Posterior vena cava (tissue), 2 donors: ENCODE data around the gene ZNF837. TPM values are rescaled to one million over a fixed set of nuclear protein-coding genes. Genes with fewer than 3 reads are reported as not detected.
"Not testable (repeated sequence)": the region's sequence is repeated elsewhere in the genome, so short reads cannot be mapped to it uniquely, and the experiment has no call there.

Source experiments
- DNase-seq: peaks from one replicate; pipeline ENCODE4 v3.0.0-alpha.2; 2020; ENCODE audit warnings: low spot score
- intact Hi-C, 2 donors: fragments of 100-400 bp; cut with DNase I; formaldehyde crosslinking; loops; one replicate each; pipeline versions ENCODE4 v1.14.1 to v1.14.2; 2022 to 2023
- long read RNA-seq, 2 donors: library from polyadenylated mRNA; unstranded; transcript quantifications; one replicate each; pipeline ENCODE4 v2.0.0, GENCODE V29; 2020 to 2021
- total RNA-seq, 2 donors: library from RNA; stranded (reverse); fragmentation: NEBNext Ultra II Directional; extraction: Animal tissue kit (Norgen Biotek cat#: 25700); gene quantifications; one replicate each; pipeline ENCODE4 v1.2.1, GENCODE V29; 2021
- donor health status: DM: yes; HTN: yes; CAD: no.
- donor health status: DM: yes; HTN: yes; CAD: no.

Gene ZNF837
- 1 to 10 TPM in 1 of 2 donors, under 1 TPM in 1; 0.86 to 1.0 TPM for total RNA-seq
- long read RNA-seq, donor 1, partial matches to known transcripts = 1 of 2 reads
- long read RNA-seq, donor 1, other reads (novel, unspliced or antisense) = 1 of 2 reads
- long read RNA-seq, donor 2, partial matches to known transcripts = 0 of 1 reads
- long read RNA-seq, donor 2, other reads (novel, unspliced or antisense) = 1 of 1 reads

DNA sequence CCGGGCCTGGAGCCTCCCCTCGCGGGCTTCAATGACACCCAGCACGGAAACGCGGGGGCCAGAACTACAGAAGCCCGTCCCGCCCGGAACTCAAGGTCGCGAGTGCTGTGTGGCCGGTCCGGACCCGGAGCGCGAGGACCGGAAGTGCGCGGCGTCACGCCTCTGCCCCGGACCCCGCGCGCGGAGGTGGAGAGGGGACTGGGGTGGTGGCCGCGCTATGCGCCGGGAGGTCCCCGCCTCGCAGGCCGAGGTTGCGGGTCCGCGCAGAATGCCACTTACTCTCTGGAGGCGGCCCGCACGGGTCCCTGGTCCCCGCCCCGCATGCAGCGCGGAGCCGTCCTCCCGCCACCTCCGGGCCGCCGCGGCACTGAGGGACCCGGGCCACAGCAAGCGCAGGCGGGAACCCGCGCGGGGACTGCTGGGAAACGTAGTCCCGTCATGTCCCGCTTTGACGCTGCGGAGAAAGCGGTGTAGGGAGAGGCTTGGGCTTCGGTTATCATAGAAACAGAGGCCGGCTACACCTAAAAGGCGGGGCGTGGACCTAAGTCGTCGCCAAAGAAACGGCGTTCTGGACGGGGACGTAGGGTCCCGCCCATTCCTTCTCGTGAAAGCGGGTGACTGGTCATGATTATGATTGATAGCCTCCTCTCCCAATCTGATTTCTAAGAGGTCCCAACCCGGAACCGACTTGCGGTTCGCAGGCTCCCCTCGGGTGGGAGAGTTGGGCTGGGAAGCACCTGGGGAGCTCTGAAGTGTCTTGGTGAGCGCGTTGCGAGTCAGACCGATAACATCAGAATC lies at the start of gene ZNF837:
TSS of gene ZNF837 (minus strand) at position 369 of the 798 bp plus-strand sequence. CDS start 11,698 bp downstream, outside the sequence.
- intact Hi-C loops = no loop called here
- DNase-seq = peak; percentile 99

DNA sequence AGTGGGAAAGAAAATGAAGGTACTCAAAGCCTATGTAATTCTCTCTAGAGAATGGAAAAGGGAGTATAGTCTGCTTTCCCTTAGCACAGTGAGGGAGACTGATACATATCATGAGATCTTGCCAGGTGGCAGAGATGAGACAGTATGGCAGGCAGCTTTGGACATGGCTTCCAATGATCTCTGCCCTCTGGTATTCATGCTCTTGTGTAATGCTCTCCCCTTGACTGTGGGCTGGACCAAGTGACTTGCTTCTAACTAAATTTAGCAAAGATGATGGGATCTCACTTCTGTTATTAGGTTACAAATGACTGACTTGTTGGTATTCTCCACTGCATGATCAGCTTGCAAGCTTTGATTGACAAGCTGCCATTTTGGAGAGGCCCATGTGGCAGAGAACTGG lies 48.9 kb upstream of the ZNF837 start:
- intact Hi-C loops = no loop called here
- DNase-seq = no peak

DNA sequence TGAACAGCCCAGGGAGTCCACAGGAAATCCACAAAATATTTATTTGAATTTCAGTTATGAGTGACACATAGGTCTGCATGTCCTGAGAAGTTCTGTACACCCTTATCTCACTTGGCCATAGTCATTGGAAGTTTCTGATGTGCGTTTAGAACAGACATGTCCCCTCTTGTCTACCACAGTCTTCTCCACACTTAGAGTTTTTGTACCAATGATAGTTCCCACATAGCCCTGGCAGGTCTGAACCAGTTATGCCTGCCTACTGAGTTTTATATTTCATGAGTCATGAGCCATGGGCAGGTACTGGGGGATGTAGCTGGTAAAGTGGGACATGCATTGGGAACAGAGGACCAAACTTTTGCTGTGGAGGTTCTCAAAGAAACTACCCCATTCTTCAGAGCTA lies 47.8 kb upstream of the ZNF837 start:
- DNase-seq = no peak
- intact Hi-C loops = no loop called here

DNA sequence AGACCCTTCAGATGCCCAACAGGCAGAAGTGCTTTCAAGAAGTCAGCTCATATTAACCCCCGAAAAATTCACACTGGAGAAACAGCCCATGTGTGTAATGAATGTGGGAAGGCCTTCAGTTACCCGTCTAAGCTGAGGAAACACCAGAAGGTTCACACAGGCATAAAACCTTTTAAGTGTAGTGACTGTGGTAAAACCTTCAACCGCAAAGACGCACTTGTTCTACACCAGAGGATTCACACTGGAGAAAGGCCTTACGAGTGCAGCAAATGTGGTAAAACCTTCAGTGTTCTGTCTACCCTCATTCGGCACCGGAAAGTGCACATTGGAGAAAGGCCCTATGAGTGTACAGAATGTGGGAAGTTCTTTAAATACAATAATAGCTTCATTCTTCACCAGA lies 36.2 kb upstream of the ZNF837 start:
- DNase-seq = no peak
- intact Hi-C loops = no loop called here

DNA sequence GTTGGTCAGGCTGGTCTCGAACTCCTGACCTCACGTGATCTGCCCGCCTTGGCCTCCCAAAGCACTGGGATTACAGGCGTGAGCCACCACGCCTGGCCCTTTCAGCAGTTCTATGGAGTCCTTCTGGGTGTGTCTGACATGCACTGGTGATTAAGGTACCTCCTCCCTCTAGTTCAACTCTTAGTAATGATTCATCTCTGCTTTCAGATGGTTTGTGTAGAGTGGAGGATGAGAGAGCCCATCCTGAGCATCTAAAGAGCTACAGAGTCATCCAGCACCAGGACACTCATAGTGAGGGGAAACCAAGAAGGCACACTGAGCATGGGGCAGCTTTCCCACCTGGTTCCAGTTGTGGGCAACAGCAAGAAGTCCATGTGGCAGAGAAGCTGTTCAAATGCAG lies 35.8 kb upstream of the ZNF837 start:
- intact Hi-C loops = no loop called here
- DNase-seq = no peak

DNA sequence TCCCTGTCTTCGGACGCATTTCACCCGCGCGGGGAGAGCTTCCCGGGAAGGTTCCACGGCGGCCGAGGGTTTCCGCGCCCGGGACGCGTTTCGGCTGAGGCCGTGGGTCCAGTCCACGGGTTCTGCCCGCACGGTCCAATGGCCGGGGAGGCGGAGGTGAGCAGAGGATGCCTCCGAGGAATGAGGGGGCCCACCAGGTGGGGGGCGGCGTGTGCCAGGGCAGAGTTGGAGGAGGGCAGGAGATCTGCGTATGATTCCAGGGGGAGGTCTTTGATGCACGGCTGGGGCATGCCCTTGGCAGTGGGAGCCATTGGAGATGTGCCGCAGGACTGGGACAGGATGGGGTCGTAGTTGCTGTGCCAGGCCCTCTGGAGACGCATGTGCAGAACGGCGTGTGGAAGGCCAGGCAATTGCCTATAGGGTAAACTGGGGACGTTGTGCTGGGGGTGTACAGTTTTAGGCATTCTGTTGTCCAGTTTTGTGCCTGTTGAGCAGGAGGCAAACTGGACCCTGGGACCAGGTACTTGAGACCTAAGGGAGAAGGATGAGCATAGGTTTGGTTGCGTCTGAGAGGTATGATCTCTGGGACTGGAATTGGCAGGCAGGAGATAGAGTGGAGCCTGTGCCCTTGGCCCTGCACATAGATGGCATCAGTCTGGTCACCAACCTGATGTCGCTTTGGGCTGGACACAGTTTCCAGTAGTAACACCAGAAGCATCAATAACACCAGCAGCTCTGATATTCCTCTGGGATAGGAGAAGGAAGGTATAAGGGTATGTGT lies 28.4 kb upstream of the ZNF837 start:
- DNase-seq = peak; percentile 73
- intact Hi-C loops = no loop called here

DNA sequence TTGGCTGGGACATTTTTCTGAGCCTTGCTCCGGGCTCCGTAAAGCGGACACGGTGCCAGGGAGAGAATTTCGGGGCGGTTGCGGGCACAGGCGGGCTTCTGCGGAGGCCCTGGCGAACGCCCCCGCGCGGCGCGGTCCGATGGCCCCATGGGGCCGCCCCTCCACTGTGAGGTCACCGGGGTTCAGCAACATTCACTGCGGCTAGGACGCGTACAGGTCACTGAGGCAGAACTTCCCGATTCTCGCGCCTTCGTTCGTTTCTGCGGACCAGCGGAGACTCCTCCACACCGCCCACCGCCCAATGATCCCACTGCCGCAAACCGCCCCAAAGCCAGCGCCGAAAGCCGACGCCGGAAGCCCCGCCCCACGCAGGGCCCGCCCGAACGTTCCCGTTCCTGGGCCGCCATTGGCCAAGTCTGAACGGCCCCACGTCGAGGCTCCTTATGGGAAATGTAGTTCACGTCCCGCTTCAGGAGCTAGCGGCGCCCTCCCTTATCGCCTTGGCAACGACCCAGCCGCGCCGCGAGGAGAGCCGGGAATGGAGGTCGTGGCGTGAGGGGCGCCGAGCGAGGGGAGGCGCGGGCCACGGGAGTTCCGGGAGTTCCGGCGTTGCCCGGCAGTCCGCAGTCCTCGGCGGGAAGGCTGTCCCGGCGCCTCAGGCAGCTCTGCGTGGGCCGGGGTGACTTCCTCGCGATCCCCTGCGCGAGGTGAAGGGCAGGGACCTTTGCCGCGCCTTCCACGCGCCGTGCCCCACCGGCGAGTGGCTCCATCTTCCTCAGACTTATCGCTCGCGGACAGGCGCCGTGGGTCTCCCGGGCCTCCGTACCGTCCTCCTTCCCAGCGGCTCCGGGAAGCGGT lies 27.6 kb upstream of the ZNF837 start, which contains the start of gene ZNF584:
TSS of gene ZNF584 (plus strand) at position 498 of the 858 bp plus-strand sequence. CDS start 499 bp downstream, outside the sequence.
- DNase-seq = peak; percentile 98
- intact Hi-C loops = no loop called here

DNA sequence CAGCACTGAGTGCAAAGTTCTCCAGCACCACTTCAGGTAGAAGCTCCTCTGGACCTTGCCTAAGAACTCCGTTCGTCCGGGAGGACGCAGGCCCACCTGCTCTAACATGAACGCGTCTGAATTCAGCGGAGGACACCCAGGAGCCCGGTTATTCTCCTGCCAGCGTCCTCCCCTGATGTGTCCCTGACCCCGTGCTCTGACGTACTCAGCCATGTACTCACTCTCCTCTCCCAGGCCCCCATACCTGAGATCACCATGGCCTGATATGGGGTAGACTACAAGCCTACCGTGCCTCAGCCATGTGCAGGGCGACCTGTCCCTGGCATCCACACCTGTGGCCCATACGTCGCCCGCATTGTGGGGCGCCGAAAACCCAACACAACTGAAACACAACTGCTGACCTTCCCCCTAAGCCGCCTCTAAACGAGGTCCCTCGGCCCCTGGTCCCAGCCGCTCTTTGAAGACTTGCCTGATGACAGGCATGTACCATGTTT lies 26.9 kb upstream of the ZNF837 start:
- peak; percentile 78 for DNase-seq
- intact Hi-C loops = no loop called here

DNA sequence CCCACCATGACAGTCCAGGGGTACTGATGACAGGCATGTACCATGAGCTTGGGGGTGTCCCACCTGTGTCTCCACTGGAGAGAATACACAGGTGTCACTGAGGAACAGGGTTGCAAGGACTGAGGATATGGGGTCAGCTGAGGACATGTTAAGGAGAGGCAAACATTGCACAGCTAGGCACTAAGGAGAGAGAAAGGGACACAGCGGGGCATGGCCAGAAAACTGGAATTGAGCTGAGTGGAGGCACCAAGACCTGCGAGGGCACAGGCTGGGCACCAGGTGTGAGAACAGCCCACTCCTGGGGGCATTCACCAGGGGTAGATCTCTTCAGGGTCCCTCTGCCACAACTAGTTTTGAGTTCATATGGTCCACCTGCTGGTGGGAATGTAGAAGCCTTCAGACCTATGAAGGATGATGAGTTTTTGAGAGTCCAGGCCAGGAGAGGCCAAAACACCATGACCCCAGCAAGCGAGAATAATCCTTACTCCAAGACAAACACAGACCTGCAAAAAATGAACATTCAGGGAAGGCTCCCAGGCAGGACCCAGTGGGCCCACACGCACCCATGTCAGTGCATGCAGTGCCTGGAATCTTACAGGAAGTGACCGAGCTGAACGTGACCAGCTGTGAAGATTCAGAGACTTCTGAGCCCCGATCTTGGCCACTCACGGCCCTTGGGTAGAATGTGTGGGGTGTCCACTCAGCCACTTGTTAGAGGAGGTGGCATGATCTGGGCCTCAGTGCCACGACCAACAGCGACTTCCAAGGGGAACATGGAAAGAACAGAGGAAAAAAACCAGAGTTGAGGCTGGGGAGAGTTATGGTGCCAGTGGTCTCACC lies 26.2 kb upstream of the ZNF837 start:
- peak; percentile 54 for DNase-seq
- intact Hi-C loops = no loop called here

DNA sequence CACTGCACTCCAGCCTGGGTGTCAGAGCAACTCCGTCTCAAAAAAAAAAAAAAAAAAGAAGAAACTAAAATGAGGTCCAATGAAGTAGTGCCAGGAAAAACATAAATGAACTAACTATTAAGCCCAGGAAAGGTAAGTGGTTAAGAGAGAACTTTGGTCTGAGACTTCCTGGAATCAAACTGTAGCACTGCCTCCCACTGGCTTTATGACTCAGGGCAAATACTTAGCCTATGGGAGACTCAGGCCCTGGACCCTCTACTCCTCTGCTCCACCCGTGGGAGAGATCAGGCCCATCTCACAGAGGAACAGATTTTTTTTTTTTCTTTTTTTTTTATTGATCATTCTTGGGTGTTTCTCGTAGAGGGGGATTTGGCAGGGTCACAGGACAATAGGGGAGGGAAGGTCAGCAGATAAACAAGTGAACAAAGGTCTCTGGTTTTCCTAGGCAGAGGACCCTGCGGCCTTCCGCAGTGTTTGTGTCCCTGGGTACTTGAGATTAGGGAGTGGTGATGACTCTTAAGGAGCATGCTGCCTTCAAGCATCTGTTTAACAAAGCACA lies 23.2 kb upstream of the ZNF837 start:
- DNase-seq = peak; percentile 11
- intact Hi-C loops = not testable (repeated sequence)

DNA sequence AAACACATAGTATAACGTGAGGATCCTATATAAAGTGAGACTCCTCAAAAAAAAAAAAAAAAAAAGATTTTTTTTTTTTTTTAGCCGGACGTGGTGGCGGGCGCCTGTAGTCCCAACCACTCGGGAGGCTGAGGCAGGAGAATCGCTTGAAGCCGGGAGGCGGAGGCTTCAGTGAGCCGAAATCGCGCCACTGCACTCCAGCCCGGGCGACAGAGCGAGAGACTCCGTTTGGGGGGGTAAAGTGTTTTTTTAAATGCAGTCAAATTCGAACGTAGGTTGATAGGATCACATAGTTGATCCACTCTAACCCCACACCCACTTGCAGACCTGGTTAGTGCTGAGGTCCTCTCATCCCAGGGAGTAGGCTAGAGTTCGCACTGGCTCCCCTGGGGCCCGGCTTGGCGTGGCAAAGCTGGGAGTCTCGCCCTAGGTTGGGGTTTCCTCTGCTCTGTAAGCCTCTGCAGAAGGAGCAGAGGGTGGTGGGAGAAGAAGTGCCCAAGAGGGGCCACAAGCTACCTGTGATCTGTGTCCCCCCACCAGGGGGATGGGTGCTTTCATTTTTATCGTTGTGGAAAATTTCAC lies 21.1 kb upstream of the ZNF837 start:
- intact Hi-C loops = no loop called here
- no peak for DNase-seq

DNA sequence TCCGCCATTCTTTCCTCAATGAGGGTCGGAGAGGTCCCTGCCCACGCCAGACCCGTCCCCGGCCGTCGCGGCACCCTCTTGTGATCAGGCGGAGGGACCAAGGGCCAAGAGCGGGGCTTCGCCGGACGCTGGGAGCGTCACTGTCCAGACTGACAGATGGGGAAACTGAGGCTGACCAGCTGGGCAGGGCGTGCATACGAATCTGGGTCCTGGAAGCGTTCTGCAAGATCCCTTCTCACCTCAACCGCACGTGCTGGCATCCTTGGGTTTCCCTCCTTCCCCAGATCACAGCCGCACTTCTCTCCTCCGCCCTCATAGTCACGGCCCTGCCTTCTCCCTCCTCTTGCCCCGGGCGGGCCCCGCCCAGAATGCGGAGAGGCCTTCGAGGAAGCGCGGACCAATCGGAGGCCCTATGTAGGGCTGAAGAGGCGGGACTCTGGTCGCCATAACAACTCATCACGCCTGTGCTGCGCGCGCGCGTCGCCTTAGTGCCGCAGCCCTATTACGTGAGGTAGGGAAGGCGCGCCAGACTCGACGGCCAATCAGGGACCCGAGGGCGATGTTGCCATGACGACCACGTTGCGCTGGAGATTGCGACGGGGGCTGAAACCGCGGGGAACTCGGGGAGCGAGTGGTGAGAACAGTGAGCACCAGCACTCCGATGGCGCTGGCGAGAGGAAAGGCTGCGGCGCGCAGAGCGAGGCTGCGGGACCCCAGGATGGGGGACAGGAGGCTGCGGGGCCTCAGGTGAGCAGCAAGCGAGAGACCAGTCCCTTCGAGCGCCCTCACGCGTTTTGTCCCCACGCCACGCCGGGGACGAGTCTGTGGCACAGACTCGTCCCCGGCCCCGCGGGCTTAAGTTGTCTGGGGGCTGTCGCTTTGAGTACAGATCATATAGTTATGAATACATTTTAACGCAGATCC lies 20.3 kb upstream of the ZNF837 start:
- intact Hi-C loops = no loop called here
- peak; percentile 100 for DNase-seq

DNA sequence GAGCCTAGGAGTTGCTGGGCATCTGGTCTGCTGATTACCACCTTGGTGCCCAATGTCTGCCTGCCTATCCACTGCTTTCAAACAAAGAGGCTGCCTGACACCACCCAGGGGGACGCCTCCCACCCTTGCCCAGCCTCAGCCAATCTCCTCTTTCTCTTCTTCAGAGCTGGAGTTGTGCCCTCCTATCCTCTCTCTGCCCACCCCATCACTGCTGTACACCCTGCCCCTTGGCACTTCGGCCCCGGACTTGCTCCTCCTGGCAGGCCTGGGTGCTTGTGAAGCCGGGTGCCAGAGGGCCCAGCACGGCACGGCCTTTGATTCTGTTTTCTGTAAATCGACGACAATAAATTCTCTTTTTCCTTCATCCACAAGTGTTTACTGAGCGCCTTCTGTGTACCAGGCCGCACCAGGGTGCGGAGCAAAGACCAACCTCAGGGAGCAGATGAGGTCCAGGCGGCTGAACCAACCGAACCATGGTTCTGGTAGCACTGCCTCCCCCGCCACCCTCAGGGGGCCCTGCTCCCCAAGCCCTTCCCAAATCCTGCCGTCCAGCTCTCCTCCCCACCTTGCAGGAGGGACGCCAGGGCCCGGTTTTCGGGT lies 19.6 kb upstream of the ZNF837 start:
- DNase-seq = no peak
- intact Hi-C loops = no loop called here

DNA sequence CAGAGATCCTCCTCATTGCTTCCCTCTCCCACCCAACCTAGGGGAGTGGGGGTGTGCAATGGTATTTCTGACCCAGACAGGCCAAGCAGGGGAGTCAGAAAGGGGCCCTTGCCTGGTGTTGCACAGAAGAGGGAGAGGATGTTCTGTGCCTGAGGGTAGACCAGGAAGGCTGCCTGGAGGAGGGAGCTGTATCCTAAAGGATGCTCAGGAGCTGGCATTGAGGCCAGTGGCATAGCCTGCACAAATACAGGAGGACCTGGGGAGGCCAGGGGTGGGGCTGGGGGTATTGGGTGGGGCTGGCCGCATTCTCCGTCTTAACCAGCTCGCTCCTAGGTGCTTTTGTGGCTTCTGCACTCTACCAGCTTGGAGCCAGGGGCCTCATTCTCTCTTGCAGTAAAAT lies 19.1 kb upstream of the ZNF837 start:
- intact Hi-C loops = no loop called here
- DNase-seq = no peak

DNA sequence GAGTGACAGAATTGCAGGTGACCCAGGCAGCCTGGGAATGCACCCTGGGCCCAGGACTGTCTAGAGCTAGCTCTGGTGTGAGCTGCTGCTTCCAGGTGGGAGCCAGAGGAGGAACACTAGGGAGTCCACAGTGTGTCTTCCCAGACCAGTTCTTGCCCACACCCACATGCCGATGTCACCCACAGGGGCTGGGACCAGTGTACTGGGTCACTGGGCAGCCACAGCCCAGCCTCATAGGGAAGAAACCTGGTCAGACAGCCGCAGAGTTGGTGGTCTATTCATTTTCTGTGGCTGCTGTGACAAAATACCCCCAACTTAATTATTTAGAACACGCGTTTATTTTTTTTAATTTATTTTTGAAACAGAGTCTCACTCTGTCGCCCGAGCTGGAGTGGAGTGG lies 17.7 kb upstream of the ZNF837 start:
- intact Hi-C loops = no loop called here
- no peak for DNase-seq

DNA sequence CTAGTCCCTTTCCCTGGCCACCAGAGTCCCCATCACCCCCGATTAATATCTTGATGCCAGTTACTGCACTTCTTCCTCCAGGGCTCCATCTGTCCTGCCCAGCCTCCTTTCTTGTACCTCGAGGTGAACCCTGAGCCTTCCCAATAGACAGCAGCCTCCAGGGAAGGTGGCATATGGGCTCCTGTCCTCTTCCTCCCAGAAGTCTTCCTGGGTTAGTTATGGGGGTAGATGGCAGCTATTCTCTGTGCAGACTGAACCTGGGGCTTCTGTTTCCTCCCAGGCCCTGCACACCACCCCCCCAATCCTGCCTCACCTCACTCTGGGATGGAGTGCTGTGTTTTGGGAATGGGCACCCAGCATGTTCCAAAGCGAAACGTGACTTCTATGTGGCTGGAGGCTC lies 17.3 kb upstream of the ZNF837 start:
- intact Hi-C loops = no loop called here
- DNase-seq = no peak
